IPS-18c (cell line): ENCODE measurements around the gene NUP62CL.
"Not testable (repeated sequence)": the region's sequence is repeated elsewhere in the genome, so short reads cannot be mapped to it uniquely, and the experiment has no call there.

Source experiments
- H3K4me3 ChIP-seq: 2 replicates; pipeline ENCODE4 v1.7.0; 2013; ENCODE audit warnings: low read depth, mild to moderate bottlenecking, low read length, moderate library complexity; ENCODE audit not compliant: insufficient read depth
- H3K9me3 ChIP-seq: one replicate; pipeline ENCODE4 v1.6.1; 2013; ENCODE audit warnings: mild to moderate bottlenecking, low read length, moderate library complexity; ENCODE audit not compliant: control insufficient read depth, insufficient read depth

NUP62CL gene

DNA sequence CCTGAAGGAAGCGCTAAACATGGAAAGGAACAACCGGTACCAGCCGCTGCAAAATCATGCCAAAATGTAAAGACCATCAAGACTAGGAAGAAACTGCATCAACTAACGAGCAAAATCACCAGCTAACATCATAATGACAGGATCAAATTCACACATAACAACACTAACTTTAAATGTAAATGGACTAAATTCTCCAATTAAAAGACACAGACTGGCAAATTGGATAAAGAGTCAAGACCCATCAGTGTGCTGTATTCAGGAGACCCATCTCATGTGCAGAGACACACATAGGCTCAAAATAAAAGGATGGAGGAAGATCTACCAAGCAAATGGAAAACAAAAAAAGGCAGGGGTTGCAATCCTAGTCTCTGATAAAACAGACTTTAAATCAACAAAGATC is 48.6 kb downstream of the NUP62CL start:
- H3K9me3 ChIP-seq, H3K4me3 ChIP-seq: not testable (repeated sequence)

DNA sequence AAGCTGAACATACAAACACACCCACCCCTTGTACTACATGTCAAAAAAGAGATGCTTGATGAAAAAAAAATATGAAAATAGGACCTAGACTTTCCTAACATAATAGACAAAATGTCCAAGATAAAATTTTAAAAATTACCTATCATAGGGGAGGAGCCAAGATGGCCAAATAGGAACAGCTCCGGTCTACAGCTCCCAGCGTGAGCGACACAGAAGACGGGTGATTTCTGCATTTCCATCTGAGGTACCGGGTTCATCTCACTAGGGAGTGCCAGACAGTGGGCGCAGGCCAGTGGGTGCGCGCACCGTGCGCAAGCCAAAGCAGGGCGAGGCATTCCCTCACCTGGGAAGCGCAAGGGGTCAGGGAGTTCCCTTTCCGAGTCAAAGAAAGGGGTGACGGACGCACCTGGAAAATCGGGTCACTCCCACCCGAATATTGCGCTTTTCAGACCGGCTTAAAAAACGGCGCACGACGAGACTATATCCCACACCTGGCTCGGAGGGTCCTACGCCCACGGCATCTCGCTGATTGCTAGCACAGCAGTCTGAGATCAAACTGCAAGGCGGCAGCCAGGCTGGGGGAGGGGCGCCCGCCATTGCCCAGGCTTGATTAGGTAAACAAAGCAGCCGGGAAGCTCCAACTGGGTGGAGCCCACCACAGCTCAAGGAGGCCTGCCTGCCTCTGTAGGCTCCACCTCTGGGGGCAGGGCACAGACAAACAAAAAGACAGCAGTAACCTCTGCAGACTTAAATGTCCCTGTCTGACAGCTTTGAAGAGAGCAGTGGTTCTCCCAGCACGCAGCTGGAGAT is 50.4 kb downstream of the NUP62CL start:
- H3K4me3 ChIP-seq = peak overlapping the region; percentile 28
- H3K9me3 ChIP-seq = not testable (repeated sequence)

DNA sequence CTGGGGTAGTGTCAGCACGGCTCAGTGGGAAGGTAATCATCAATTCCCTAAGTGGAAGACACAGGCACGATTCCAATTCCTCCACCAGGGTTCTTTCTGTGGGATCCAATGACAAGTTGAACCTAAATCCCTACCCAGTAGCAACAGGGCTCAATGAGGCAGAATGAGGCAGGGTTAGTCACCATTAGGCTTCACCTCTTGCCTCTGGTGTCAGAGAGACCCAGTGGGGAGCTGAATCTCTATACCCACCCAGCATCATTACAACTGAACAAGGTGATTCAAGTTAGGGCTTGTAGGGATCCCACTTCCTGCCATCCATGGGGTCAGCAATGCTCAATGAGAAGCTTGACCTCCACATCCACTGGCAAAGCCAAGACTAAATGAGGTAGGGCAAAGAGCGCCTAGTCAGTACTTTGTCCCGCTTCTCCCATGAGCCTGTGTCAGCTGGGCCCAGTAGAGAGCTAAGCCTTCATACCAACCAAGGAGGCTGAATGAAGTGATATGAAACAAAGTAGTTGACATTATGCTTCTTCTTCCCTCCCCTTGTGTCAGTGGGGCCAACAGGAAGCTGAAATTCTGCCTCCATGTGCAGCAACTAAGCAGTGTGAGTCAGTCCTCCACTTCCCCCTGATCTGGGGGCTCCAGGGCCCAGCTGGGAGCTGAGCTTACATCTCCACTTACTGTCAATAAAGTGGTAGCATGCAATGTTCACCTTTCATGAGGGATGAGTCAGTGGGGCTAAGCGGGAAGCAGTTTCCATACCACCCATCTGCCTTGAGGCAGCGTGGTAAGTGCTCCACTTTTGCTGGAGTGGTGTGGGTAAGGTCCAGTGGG is 51.2 kb downstream of the NUP62CL start:
- Histone ChIP-seq H3K4me3 (peak overlapping the region; percentile 28), H3K9me3 (no peaks in the 10 kb centered on the region)

DNA sequence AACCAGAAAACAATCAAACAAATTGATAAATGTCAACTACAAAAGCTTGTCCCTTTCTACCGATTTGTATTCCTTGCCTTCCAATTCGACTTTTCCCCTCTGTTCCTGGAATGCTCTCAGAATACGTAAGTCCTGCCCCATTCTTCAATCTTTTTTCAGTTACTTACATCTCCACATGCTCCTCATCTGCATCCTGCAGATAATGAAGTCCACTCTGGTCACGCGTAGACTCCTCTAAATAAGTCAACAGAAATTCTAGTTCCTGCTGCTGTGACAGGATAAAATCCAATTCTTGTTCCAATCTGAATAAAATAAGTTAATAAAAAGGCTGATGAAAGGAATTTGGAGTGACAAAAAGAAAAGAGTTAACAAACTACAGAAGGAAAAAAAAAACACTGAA is 53.2 kb downstream of the NUP62CL start:
- H3K9me3 ChIP-seq = no peaks in the 10 kb centered on the region

DNA sequence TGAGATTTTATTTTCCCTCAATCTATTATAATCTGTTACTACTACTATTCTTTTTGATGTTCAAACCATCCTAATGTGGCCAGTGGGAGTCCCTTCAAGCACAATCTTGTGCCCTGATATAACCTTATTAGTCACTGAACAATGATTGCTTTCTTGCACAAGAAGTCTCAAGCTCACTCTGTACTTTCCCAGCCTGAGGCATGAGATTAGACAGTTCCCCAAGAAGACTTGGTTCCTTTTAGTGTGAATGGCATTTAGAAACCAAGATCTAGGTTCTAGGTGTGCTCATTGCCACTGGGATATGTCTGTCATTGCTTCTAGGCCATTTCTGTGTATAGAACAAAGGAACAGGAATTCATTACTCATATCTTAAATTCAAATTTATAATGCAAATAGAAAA is 59.6 kb downstream of the NUP62CL start:
- no peak overlapping the region for H3K4me3 ChIP-seq
- no peaks in the 10 kb centered on the region for H3K9me3 ChIP-seq

More for the DNA sequence above, 53.2 kb downstream of the NUP62CL start:
- no peak overlapping the region for H3K4me3 ChIP-seq

DNA sequence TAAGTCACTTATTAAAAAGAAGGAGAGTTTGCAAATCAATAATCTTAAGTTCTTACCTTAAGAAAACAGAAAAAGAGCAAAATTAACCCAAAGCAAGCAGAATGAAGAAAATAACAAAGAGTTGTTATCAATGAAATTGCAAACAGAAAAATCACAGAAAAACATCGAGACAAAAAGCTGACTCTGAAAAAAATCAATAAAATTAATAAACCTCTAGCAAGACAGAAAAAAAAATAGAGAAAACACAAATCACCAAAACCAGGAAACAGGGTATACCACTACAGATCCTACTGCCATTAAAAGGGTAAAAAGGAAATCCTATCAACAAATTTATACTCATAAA is 70.3 kb downstream of the NUP62CL start:
- no peak overlapping the region for H3K4me3 ChIP-seq
- H3K9me3 ChIP-seq = no peaks in the 10 kb centered on the region

DNA sequence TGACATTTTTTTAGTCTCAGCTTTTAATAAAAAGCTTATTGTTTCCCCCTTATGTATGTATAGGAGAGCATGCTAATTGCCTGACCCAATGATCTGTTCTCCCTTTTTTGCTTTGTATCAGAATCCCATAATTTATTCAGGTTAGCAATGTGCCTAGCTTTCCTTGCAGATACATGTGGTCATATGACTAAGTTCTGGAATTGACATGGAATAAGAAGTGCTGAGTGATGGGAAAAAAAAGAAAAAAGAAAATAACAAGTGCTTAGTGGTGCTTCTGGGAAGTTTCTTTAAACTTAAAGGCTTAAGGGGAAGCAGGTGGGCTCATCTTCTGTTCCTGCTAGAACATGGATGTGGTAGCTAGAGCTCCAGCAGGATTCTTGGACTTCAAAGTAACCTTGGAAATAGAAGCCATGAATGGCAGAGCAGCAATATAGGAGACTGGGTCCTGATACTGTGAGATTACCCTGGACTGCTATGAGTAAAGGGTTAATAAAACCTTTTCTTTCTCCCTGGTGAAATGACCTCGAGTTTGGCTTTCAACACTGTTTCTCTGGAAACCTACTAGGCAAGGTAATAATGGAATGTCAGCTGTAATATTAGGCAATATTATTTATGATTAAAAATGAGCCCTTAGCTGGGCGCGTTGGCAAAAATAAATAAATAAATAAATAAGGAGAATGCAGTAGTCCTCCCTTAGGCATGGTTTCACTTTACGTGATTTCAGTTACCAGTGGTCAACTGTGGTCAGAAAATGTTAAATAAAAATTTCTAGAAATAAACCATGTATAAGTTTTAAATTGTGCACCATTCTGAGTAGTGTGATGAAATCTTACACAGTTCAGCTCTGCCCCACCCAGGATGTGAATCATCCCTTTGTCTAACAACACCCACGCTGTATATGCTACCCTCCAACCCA is 70.9 kb downstream of the NUP62CL start:
- Histone ChIP-seq H3K4me3 (no peak overlapping the region), H3K9me3 (no peaks in the 10 kb centered on the region)

DNA sequence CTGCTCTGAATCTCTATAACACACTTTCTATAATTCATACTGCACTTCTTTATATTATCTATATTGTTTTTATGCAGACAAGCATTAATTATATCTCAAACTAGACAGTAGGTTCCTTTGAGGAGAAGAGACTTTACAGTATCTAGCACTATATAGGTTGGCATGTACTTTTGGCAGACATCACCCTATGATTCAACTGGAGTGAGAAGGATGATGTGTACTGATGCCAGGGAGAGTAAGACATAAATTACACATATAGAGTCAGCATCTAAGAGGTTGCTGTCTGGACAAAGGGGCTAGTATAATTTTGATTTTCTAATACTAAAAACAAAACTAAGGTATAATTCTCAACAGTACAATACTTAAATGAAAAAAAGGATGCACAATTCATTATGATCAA is 82.5 kb downstream of the NUP62CL start:
- Histone ChIP-seq H3K9me3 (no peaks in the 10 kb centered on the region), H3K4me3 (no peak overlapping the region)

DNA sequence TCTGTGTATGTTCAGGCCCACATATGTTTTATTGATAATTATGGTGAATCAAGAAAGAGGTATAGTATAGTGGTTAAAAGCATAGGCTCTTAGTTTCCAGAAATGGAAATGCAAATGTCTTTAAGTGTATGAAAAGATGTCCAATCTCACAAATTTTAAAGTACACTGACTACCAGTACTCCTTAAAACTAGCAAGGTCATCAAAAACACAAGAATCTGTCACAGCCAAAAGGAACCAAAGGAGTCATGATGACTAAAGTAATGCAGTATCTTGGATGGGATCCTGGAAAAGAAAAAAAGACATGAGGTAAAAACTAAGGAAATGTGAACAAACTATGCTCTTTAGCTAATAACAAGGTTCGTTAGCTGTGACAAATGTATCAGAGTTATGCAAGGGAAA is 87.0 kb downstream of the NUP62CL start:
- peaks cover 2% of the 10 kb centered on the region for H3K9me3 ChIP-seq
- H3K4me3 ChIP-seq = no peak overlapping the region

DNA sequence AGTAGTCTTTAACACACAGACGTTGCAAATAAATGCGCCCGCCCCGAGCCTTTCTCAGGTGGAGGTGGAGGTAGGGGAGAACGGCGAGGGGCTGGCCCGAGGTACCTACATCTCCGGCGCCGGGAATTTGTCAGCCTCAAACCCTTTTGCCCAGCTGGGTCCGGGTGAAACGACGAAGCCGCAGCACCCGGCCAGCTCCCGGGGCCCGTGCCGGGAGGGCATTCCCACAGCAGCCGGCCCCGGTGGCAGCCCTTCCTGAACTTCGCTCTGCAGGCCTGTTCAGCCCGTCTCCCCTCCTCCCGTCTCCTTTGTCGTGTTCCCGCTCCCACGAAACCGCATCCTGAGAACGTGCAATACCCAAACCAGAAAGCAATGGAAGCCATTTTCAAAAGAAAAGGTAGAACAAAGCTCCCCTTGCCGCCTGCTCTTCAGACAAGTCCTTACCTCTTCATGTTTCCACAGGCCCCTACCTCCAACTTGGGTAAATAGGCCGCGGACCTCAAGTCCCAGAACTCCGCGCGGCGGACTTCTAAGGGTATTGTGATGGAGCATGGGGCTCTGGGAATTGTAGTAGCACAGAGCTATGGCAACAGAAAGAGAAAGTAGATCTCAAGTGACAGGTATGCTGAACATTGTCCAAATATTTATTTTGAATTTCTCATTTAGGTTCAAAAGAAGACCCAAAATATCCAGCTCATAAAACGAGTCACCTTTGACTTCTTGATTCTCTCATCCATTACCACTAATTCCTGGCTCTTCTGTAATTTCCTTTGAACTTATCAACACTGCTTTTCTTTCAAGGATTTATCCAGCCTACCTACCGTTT is 87.7 kb downstream of the NUP62CL start, which contains the start of gene RBM41:
Gene RBM41, minus strand, starts transcription at position 501 of the 826 bp plus-strand sequence. Its CDS starts 49 bp downstream, at position 452.
- Histone ChIP-seq H3K9me3 (peaks cover 2% of the 10 kb centered on the region), H3K4me3 (peak within 1 kb of the TSS; percentile 88)

DNA sequence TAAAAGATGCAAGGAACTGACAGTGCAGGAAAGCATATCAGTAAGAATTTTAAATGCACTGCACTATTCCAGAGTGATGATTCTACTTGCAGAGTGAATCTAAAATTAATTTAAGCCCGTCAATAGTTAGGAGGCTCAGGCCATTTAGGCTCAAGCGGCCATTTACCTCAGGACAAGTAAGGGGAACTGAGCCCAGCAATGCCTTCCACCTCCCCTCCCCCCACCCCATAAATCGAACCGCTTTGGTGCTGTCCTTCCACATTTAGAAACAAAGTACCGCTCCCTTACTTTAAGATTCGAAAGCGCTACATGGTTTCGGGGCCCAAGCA is 88.3 kb downstream of the NUP62CL start:
- Histone ChIP-seq H3K9me3 (peaks cover 2% of the 10 kb centered on the region), H3K4me3 (peak overlapping the region; percentile 88)

DNA sequence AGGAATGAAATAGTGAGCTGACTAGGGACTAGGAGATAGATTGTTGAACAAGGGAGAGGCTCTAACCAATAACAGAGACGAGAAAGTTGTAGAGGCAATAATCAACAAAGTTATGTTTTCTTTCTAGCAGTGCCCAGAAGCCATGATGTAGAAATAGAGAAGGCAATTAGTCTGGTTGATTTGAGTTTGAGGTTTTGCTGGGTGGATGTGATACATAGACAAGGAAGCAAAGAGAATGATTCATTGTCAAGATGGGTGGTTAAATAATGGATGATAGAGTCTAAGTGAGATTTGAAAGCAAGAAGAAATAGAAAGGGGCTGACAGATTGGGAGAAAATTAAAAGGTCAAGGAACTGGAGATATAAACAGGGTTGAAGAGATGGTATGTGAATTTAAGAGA is 98.8 kb downstream of the NUP62CL start:
- no peaks in the 10 kb centered on the region for H3K9me3 ChIP-seq
- H3K4me3 ChIP-seq = no peak overlapping the region

DNA sequence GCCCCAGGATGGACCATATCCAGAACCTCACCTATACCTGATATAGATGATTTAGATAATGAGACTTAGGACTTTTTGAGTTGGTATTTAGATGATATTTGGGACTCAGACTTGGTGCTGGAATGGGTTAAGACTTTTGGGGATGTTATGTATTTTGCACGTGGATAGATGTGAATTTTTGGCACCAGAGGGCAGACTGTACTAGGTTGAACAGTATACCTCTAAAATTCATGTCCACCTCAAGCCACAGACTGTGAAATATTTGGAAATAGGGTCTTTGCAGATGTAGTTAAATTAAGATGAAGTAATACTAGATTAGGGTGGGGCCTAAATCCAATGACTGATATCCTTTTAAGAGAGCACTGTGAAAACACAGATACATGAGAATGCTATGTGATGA is 103.3 kb downstream of the NUP62CL start:
- Histone ChIP-seq H3K9me3 (no peaks in the 10 kb centered on the region), H3K4me3 (no peak overlapping the region)

DNA sequence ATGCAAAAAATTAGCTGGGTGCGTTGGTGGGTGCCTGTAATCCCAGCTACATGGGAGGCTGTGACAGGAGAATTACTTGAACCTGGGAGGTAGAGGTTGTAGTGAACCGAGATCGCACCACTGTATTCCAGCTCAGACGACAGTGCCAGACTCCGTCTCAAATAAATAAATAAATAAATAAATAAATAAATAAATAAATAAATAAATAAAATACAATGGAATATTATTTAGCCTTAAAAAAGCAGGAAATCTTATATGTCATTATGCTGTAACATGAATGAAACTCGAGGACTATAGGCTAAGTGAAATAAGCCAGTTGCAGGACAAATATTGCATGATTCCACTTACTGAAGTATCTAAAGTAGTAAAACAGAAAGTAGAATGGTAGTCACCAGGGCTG is 130.1 kb downstream of the NUP62CL start:
- no peaks in the 10 kb centered on the region for H3K9me3 ChIP-seq
- no peak overlapping the region for H3K4me3 ChIP-seq
